SK-N-SH (cell line): ENCODE results near the gene SAMD4A. TPM values are rescaled to one million over a fixed set of nuclear protein-coding genes. Genes with fewer than 3 reads are reported as not detected.

Experiments used
- CTCF ChIA-PET: fragments of 300-600, 350-600 bp; formaldehyde crosslinking; extraction: SDS; loops from one replicate; lab custom pipeline; 2021; lab: Yijun Ruan, JAX
- POLR2A ChIA-PET: fragments of 350-600 bp; sonication (Branson Sonifier 250); formaldehyde crosslinking; extraction: SDS; loops from one replicate; lab custom pipeline; 2020; ENCODE audit warnings: antibody characterized with exemption, inconsistent platforms; lab: Yijun Ruan, JAX
- DNase-seq: peaks from one replicate; pipeline ENCODE4 v3.0.0; 2012
- H2AFZ ChIP-seq: fragments of 200-600 bp; sonication (generic); 2 replicates; pipeline ENCODE4 v1.8.1; 2016; ENCODE audit warnings: antibody characterized with exemption, mild to moderate bottlenecking, low read depth
- H3F3A ChIP-seq: fragments of 200-600 bp; sonication (generic); replicated peaks from 2 replicates; pipeline ENCODE3; 2016; ENCODE audit warnings: antibody characterized with exemption, mild to moderate bottlenecking; ENCODE audit not compliant: insufficient read depth
- H3K27ac ChIP-seq, 2 experiments: fragments of 200-500 bp in 1 of 2; fragments of 200-600 bp in 1 of 2; sonication (Bioruptor generic) in 1 of 2; sonication (generic), shearing (Covaris generic) in 1 of 2; 2 replicates each; pipeline versions ENCODE4 v1.5.1 to v1.6.1; 2014 to 2016; ENCODE audit warnings: low read depth in 2 of 2, inconsistent platforms in 1 of 2, low read length in 1 of 2, mild to moderate bottlenecking in 1 of 2, mixed read lengths in 1 of 2
- H3K27me3 ChIP-seq: fragments of 200-600 bp; sonication (generic), shearing (Covaris generic); 2 replicates; pipeline ENCODE4 v1.6.1; 2016; ENCODE audit warnings: mixed run types; ENCODE audit not compliant: insufficient read depth
- H3K36me3 ChIP-seq, 2 experiments: fragments of 200-500 bp in 1 of 2; fragments of 200-600 bp in 1 of 2; sonication (Bioruptor generic) in 1 of 2; sonication (generic) in 1 of 2; replicated peaks in 1 of 2; 2 replicates each; pipeline versions ENCODE3 to v1.5.1; 2014 to 2016; ENCODE audit warnings: low read length in 1 of 2, mild to moderate bottlenecking in 1 of 2; ENCODE audit not compliant: insufficient read depth in 2 of 2, control insufficient read depth in 1 of 2
- H3K4me1 ChIP-seq, 2 experiments: fragments of 200-500 bp in 1 of 2; fragments of 200-600 bp in 1 of 2; sonication (Bioruptor generic) in 1 of 2; sonication (generic), shearing (Covaris generic) in 1 of 2; 2 replicates each; pipeline versions ENCODE4 v1.5.1 to v1.6.1; 2014 to 2016; ENCODE audit warnings: low read depth in 1 of 2, low read length in 1 of 2, mixed run types in 1 of 2; ENCODE audit not compliant: insufficient read depth in 2 of 2, control insufficient read depth in 1 of 2
- H3K4me2 ChIP-seq: fragments of 200-600 bp; sonication (generic), shearing (Covaris generic); 2 replicates; pipeline ENCODE4 v1.6.1; 2017; ENCODE audit warnings: mixed run types
- H3K4me3 ChIP-seq, 2 experiments: fragments of 200-500 bp in 1 of 2; fragments of 200-600 bp in 1 of 2; sonication (Bioruptor generic) in 1 of 2; sonication (generic), shearing (Covaris generic) in 1 of 2; 2 replicates each; pipeline versions ENCODE4 v1.5.1 to v1.8.1; 2014 to 2016; ENCODE audit warnings: low read depth in 2 of 2, inconsistent platforms in 1 of 2, low read length in 1 of 2, mild to moderate bottlenecking in 1 of 2, mixed read lengths in 1 of 2, moderate library complexity in 1 of 2
- H3K79me2 ChIP-seq: fragments of 200-600 bp; sonication (generic); 2 replicates; pipeline ENCODE4 v1.8.1; 2017; ENCODE audit warnings: mild to moderate bottlenecking; ENCODE audit not compliant: insufficient read depth
- H3K9ac ChIP-seq: fragments of 200-600 bp; sonication (generic); 2 replicates; pipeline ENCODE4 v1.6.1; 2017; ENCODE audit warnings: mixed run types
- H3K9me2 ChIP-seq: fragments of 200-600 bp; sonication (generic); 2 replicates; pipeline ENCODE4 v1.6.1; 2017; ENCODE audit warnings: mixed run types
- H3K9me3 ChIP-seq: fragments of 200-600 bp; sonication (generic); 2 replicates; pipeline ENCODE4 v1.6.1; 2017; ENCODE audit warnings: mixed run types, mild to moderate bottlenecking, moderate library complexity
- H4K20me1 ChIP-seq: fragments of 200-600 bp; sonication (generic); 2 replicates; pipeline ENCODE4 v1.6.1; 2017; ENCODE audit warnings: mild to moderate bottlenecking, mixed run types; ENCODE audit not compliant: insufficient read depth
- CTCF ChIP-seq: fragments of 200-600 bp; sonication (generic); IDR thresholded peaks from 2 replicates; pipeline ENCODE4 v1.6.1; 2017; ENCODE audit warnings: antibody characterized with exemption, mild to moderate bottlenecking, moderate library complexity
- ELF1 ChIP-seq: IDR thresholded peaks from 2 replicates; pipeline ENCODE4 v1.4.0; 2012
- EZH2phosphoT487 ChIP-seq: fragments of 200-600 bp; sonication (generic); IDR thresholded peaks from 2 replicates; pipeline ENCODE4 v1.6.1; 2017; ENCODE audit warnings: low read depth, mixed run types, mild to moderate bottlenecking, antibody characterized with exemption, moderate library complexity, borderline replicate concordance
- FOSL2 ChIP-seq: IDR thresholded peaks from 2 replicates; pipeline ENCODE4 v1.4.0; 2012; ENCODE audit warnings: low read depth, mild to moderate bottlenecking, moderate library complexity, borderline replicate concordance
- FOXM1 ChIP-seq: IDR thresholded peaks from 2 replicates; pipeline ENCODE4 v1.4.0; 2012; ENCODE audit warnings: low read depth, mild to moderate bottlenecking
- GABPA ChIP-seq: IDR thresholded peaks from 2 replicates; pipeline ENCODE4 v1.4.0; 2012; ENCODE audit warnings: low read depth, mild to moderate bottlenecking
- JUND ChIP-seq: IDR thresholded peaks from 2 replicates; pipeline ENCODE4 v1.4.0; 2012
- RAD21 ChIP-seq: IDR thresholded peaks from 2 replicates; pipeline ENCODE4 v1.6.1; 2012; ENCODE audit warnings: mild to moderate bottlenecking, low read length
- RXRA ChIP-seq: IDR thresholded peaks from 2 replicates; pipeline ENCODE4 v1.4.0; 2012; ENCODE audit warnings: low read depth, mild to moderate bottlenecking, borderline replicate concordance
- TEAD4 ChIP-seq: IDR thresholded peaks from 2 replicates; pipeline ENCODE4 v1.4.0; 2012; ENCODE audit warnings: mild to moderate bottlenecking, borderline replicate concordance; ENCODE audit not compliant: insufficient read depth
- USF1 ChIP-seq: IDR thresholded peaks from 2 replicates; pipeline ENCODE4 v1.4.0; 2012; ENCODE audit warnings: low read depth, borderline replicate concordance
- USF2 ChIP-seq: fragments of 150-350 bp; IDR thresholded peaks from 2 replicates; pipeline ENCODE4 v1.6.1; 2017; ENCODE audit warnings: antibody characterized with exemption, low read length, low read depth, borderline replicate concordance
- YY1 ChIP-seq: IDR thresholded peaks from 2 replicates; pipeline ENCODE4 v1.4.0; 2012; ENCODE audit warnings: low read depth, mild to moderate bottlenecking
- polyA plus RNA-seq, 3 experiments: library from polyadenylated mRNA; depleted of rRNA; stranded (reverse); fragments of >200 nt; gene quantifications; 2 replicates each; pipeline ENCODE4 v1.2.3, GENCODE V29; 2012
- TF ChIP-seq, protein P1 (sequence below): IDR thresholded peaks from 2 replicates; pipeline ENCODE4 v1.6.1; 2012; ENCODE audit warnings: mild to moderate bottlenecking, low read depth, low read length, moderate library complexity

Gene SAMD4A
- polyA plus RNA-seq, 1 of the 3 experiments (the other 2 are of a cell fraction): 5.0 TPM

DNA sequence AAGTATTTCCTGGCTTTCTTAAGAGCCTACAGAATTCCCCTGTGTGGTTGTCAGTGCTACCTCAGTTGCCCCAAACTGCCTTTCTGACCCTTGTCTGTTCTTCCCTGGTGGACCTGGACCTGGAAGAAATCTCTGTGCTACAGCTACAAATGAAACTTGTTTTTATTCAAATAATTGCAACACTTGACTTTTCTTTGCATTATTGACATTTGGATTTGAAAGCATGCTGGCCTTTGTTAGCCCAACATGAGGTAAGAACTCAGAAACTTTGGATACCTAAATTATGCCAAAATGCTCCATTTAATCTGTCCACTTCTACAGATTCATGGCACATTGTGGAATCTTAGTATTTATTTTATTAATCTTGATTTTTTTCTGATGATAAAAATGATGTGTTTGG lies 142.9 kb downstream of the SAMD4A start:
- TF ChIP-seq FOXM1 (no peak), CTCF (no peak), TEAD4 (no peak), EZH2phosphoT487 (no peak), GABPA (no peak), ELF1 (no peak), RAD21 (no peak), USF1 (no peak), FOSL2 (no peak), JUND (no peak), YY1 (no peak), USF2 (no peak), RXRA (no peak)
- TF ChIP-seq, protein P1, sequence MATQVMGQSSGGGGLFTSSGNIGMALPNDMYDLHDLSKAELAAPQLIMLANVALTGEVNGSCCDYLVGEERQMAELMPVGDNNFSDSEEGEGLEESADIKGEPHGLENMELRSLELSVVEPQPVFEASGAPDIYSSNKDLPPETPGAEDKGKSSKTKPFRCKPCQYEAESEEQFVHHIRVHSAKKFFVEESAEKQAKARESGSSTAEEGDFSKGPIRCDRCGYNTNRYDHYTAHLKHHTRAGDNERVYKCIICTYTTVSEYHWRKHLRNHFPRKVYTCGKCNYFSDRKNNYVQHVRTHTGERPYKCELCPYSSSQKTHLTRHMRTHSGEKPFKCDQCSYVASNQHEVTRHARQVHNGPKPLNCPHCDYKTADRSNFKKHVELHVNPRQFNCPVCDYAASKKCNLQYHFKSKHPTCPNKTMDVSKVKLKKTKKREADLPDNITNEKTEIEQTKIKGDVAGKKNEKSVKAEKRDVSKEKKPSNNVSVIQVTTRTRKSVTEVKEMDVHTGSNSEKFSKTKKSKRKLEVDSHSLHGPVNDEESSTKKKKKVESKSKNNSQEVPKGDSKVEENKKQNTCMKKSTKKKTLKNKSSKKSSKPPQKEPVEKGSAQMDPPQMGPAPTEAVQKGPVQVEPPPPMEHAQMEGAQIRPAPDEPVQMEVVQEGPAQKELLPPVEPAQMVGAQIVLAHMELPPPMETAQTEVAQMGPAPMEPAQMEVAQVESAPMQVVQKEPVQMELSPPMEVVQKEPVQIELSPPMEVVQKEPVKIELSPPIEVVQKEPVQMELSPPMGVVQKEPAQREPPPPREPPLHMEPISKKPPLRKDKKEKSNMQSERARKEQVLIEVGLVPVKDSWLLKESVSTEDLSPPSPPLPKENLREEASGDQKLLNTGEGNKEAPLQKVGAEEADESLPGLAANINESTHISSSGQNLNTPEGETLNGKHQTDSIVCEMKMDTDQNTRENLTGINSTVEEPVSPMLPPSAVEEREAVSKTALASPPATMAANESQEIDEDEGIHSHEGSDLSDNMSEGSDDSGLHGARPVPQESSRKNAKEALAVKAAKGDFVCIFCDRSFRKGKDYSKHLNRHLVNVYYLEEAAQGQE: no peak
- Histone ChIP-seq H3K36me3 (peaks cover 0 to 19% of the 10 kb centered on the region in 2 experiments), H3K27ac (no peak overlapping the region), H3K9me3 (no peaks in the 10 kb centered on the region), H3K4me2 (no peak overlapping the region), H2AFZ (no peak overlapping the region), H3F3A (peaks cover 9% of the 10 kb centered on the region), H3K9me2 (no peaks in the 10 kb centered on the region), H3K27me3 (no peaks in the 10 kb centered on the region), H3K79me2 (peaks cover 97% of the 10 kb centered on the region), H3K9ac (no peak overlapping the region), H4K20me1 (peaks cover 51% of the 10 kb centered on the region), H3K4me1 (peaks cover 0 to 10% of the 10 kb centered on the region in 2 experiments; a peak in 1 of 4 replicates), H3K4me3 (no peak overlapping the region)
- ChIA-PET CTCF (interaction anchor here (1.3 to 2.3 kb wide), 4 partner anchors 13 to 64 kb away, joined by 4 to 10 read pairs (median 6); no protein-coding TSS in a partner anchor), POLR2A (no interaction called here)
- DNase-seq: no peak
